Stimulated activated CD4-positive, alpha-beta T cell treated with anti-CD3 and anti-CD28 coated beads, Interleukin-1b, Interleukin-23, amount 100 ng/mL, for 1 hour (primary cell): ENCODE data around the gene LIX1.
"Not testable (repeated sequence)": the region's sequence is repeated elsewhere in the genome, so short reads cannot be mapped to it uniquely, and the experiment has no call there.

Experiments used
- DNase-seq, 2 donors: peaks; one replicate each; pipeline ENCODE4 v3.0.0-alpha.2; 2020; ENCODE audit warnings: low read depth in 2 of 2

Gene LIX1

GRCh38 chr5:97141539-97141938 is 872 bp downstream of the LIX1 start:
- no peak for DNase-seq

GRCh38 chr5:97141031-97141430 is 1.4 kb downstream of the LIX1 start:
- DNase-seq = no peak

GRCh38 chr5:97140250-97140649 is 2.2 kb downstream of the LIX1 start:
- DNase-seq = not testable (repeated sequence)

- no peak for DNase-seq
Measured at GRCh38 chr5:97136475-97136874, 5.9 kb downstream of the LIX1 start.

- DNase-seq = no peak
Measured at GRCh38 chr5:97135868-97136267, 6.5 kb downstream of the LIX1 start.

- no peak for DNase-seq
Measured at GRCh38 chr5:97134634-97135033, 7.8 kb downstream of the LIX1 start.

GRCh38 chr5:97133101-97133500 is 9.3 kb downstream of the LIX1 start:
- no peak for DNase-seq

- DNase-seq = no peak
Measured at GRCh38 chr5:97131921-97132320, 10.5 kb downstream of the LIX1 start.

GRCh38 chr5:97131139-97131710 is 11.2 kb downstream of the LIX1 start:
- no peak for DNase-seq

- no peak for DNase-seq
Measured at GRCh38 chr5:97127727-97128126, 14.7 kb downstream of the LIX1 start.

- no peak for DNase-seq
Measured at GRCh38 chr5:97125125-97125683, 17.2 kb downstream of the LIX1 start.

GRCh38 chr5:97124335-97124734 is 18.1 kb downstream of the LIX1 start:
- no peak for DNase-seq

- no peak for DNase-seq
Measured at GRCh38 chr5:97121848-97122247, 20.6 kb downstream of the LIX1 start.

- DNase-seq = no peak
Measured at GRCh38 chr5:97120195-97120594, 22.2 kb downstream of the LIX1 start.

- no peak for DNase-seq
Measured at GRCh38 chr5:97119007-97119390, 23.4 kb downstream of the LIX1 start.

GRCh38 chr5:97118261-97119006 is 24.0 kb downstream of the LIX1 start:
- no peak for DNase-seq

GRCh38 chr5:97115932-97116331 is 26.5 kb downstream of the LIX1 start:
- DNase-seq = no peak

- DNase-seq = no peak
Measured at GRCh38 chr5:97112230-97112629, 30.2 kb downstream of the LIX1 start.

GRCh38 chr5:97111616-97112015 is 30.8 kb downstream of the LIX1 start:
- no peak for DNase-seq

- DNase-seq = no peak
Measured at GRCh38 chr5:97111004-97111403, 31.4 kb downstream of the LIX1 start.

GRCh38 chr5:97107318-97107717 is 35.1 kb downstream of the LIX1 start:
- DNase-seq = no peak

- no peak for DNase-seq
Measured at GRCh38 chr5:97106216-97106581, 36.2 kb downstream of the LIX1 start.

- no peak for DNase-seq
Measured at GRCh38 chr5:97105501-97106215, 36.8 kb downstream of the LIX1 start.
